Suprapubic skin (tissue), 3 donors: Measurements from ENCODE around the gene DYNLT1.

ENCODE experiments used
- CTCF ChIP-seq, 2 donors: fragments of 200-600 bp in 1 of 2; fragments of 450-650 bp in 1 of 2; sonication (generic) in 1 of 2; IDR thresholded peaks; one replicate each; pipeline ENCODE4 v1.5.1; 2016 to 2019; ENCODE audit warnings: antibody characterized with exemption in 2 of 2, mild to moderate bottlenecking in 1 of 2, moderate library complexity in 1 of 2
- POLR2AphosphoS5 ChIP-seq, 3 donors: sonication (generic); formaldehyde crosslinking; IDR thresholded peaks; one replicate each; pipeline ENCODE4 v1.6.1; 2017; ENCODE audit warnings: antibody characterized with exemption in 3 of 3

GRCh38 chr6:158638324-158638854 lies 6.2 kb downstream of the DYNLT1 start:
- TF ChIP-seq CTCF (IDR thresholded peaks at IDR 0.05) (no peak), POLR2AphosphoS5 (IDR thresholded peaks at IDR 0.05) (no peak)
